HepG2 (cell line): ENCODE results near the gene NPIPB6.
"Not testable (repeated sequence)": the region's sequence is repeated elsewhere in the genome, so short reads cannot be mapped to it uniquely, and the experiment has no call there.

ENCODE experiments used
- FUBP1 ChIP-seq: sonication (generic); formaldehyde crosslinking; IDR thresholded peaks from 2 replicates; pipeline ENCODE4 v1.5.1; 2020; ENCODE audit warnings: missing genetic modification reagents, mild to moderate bottlenecking, borderline replicate concordance
- HNRNPH1 ChIP-seq: fragments of 200-400 bp; formaldehyde crosslinking; optimal IDR thresholded peaks from 2 replicates; pipeline ENCODE3; 2017; ENCODE audit warnings: mild to moderate bottlenecking, low read depth, low read length
- PTBP1 ChIP-seq: fragments of 200-400 bp; formaldehyde crosslinking; IDR thresholded peaks from 2 replicates; pipeline ENCODE4 v1.6.1; 2018; ENCODE audit warnings: low read length, low read depth; ENCODE audit not compliant: poor library complexity, severe bottlenecking
- TF ChIP-seq, protein P1 (sequence below): IDR thresholded peaks from 2 replicates; pipeline ENCODE4 v1.6.1; 2012; ENCODE audit warnings: low read depth, low read length, improper control_type of control experiment
- TF ChIP-seq, protein P2 (sequence below): sonication (generic); formaldehyde crosslinking; IDR thresholded peaks from 2 replicates; pipeline ENCODE4 v1.4.0; 2020; ENCODE audit warnings: mild to moderate bottlenecking, missing genetic modification reagents

DNA sequence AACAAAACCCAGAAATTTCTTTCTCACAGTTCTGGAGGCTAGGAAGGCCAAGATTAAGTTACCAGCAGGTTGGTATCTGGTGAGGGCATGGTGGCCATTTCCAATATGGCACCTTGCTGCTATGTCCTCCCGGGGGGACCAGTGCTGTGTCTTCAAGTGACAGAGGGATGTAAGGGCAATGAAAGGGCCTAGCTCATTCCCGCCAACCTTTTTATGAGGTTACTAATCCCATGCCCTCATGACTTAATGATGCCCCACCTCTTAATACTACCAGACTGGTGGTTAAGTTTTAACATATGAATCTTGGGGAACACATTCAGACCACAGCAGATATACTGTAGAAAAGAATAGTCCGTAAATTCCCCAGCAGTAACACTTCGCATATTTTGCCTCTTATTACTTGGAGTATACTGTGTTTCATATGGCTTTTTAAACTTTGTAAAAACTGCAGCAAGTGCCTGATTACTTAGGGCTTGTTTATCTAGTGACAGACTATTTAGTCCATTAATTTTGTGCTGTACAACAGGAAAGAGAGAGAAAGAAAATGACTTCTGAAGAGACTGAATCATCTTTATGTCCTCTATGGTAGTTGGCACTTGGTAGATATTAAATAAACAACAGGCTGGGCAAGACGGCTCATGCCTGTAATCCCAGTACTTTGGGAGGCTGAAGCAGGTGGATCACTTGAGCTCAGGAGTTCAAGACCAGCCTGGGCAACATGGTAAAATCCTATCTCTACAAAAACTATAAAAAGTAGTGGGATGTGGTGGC lies 26.2 kb downstream of the NPIPB6 start:
- TF ChIP-seq HNRNPH1; FUBP1 (CRISPR knock-in tag); PTBP1: not testable (repeated sequence)
- TF ChIP-seq, protein P1, sequence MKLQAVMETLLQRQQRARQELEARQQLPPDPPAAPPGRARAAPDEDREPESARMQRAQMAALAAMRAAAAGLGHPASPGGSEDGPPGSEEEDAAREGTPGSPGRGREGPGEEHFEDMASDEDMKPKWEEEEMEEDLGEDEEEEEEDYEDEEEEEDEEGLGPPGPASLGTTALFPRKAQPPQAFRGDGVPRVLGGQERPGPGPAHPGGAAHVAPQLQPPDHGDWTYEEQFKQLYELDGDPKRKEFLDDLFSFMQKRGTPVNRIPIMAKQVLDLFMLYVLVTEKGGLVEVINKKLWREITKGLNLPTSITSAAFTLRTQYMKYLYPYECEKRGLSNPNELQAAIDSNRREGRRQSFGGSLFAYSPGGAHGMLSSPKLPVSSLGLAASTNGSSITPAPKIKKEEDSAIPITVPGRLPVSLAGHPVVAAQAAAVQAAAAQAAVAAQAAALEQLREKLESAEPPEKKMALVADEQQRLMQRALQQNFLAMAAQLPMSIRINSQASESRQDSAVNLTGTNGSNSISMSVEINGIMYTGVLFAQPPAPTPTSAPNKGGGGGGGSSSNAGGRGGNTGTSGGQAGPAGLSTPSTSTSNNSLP: not testable (repeated sequence)
- TF ChIP-seq, protein P2, sequence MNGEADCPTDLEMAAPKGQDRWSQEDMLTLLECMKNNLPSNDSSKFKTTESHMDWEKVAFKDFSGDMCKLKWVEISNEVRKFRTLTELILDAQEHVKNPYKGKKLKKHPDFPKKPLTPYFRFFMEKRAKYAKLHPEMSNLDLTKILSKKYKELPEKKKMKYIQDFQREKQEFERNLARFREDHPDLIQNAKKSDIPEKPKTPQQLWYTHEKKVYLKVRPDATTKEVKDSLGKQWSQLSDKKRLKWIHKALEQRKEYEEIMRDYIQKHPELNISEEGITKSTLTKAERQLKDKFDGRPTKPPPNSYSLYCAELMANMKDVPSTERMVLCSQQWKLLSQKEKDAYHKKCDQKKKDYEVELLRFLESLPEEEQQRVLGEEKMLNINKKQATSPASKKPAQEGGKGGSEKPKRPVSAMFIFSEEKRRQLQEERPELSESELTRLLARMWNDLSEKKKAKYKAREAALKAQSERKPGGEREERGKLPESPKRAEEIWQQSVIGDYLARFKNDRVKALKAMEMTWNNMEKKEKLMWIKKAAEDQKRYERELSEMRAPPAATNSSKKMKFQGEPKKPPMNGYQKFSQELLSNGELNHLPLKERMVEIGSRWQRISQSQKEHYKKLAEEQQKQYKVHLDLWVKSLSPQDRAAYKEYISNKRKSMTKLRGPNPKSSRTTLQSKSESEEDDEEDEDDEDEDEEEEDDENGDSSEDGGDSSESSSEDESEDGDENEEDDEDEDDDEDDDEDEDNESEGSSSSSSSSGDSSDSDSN (CRISPR knock-in tag): not testable (repeated sequence)
